HG03060 (cell line): ENCODE results near the gene SH3GL3.

Experiments used
- ATAC-seq: cut with Tn5 transposase; IDR thresholded peaks from one replicate; pipeline ENCODE4 v1.9.1; 2021; ENCODE audit warnings: low read depth, moderate number of reproducible peaks; ENCODE audit not compliant: unreplicated experiment

Gene SH3GL3

DNA sequence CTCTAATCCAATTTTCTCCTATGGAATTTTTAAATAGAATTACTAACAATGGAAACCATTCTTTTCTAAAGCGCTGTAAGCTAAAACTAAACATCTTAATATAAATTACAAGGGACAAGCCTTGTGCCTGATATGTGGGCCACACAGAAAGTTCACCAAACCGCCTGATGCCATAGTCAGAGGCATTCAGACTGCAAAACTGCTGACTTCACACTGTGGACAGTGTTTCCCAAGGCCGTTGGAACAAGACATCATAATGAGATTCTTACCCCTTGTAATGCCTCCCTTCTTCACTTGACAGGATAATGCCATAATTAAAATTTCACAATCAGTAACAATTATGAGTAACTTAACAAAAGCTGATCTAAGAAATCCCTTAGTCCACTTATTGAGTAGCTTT lies 14.9 kb downstream of the SH3GL3 start:
- ATAC-seq, result no peak

DNA sequence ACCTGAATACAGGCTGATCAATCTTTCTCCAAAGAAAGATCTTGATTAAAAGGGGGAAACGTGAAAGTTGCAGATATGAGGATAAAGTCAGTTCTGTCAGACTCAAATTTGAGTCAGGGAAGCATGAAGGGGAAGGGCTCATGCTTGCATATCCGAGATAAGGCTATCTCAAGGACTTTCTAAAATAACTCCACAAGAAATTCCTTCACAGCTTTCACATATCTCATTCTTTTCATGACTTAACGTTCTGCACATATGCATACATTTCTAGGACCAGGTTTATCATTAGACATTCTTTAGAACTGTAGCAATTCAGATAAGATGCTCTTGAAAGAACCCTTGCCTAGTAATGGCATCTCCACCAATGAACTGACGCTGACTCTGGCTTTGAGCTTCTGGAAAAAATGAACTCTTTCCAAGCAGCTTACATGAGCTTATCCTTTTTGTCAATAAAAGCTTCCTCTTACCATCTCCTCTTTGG lies 15.9 kb downstream of the SH3GL3 start:
- no peak for ATAC-seq

DNA sequence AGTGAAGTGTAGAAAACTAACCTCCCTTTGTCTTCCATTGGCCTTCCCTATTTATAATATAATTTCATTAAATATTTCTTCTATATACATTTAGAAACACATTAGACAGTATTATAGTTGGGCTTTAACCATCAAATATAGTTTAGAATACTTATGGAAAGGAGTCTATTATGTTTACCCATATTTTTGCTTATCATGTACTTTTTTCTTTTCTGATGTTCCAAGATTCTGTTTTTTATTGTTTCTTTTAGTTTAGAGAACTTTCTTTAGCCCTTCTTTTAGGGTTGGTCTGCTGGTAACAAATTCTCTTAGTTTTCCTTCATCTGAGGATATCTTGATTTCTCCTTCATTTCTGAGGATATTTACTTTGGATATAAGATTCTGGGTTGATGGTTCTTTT lies 23.7 kb downstream of the SH3GL3 start:
- no peak for ATAC-seq

DNA sequence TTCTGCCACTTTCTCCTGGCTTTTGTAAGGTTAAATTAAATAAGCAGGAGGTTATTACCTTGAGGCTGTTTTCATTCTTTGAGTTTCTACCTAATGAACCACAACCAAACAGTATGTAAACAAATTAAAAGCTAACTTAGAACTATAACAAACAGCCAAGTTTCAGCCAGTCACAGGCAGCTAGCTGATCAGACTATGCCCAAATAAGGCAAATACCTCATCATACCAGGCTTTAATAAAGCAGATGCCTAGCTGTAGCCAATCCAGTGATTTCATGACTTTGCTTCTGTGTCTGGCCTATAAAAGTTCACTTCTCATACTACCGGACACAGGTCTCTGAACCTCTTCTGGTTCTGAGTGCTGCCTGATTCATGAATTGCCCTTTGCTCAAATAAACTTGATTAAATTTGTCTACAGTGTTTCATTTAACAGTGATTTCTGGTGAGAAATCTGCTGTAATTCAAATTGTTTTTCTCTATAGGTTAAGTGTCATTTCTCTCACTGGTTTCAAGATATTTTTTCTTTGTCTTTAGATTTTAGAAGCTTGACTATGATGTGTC lies 24.2 kb downstream of the SH3GL3 start:
- ATAC-seq, result no peak

DNA sequence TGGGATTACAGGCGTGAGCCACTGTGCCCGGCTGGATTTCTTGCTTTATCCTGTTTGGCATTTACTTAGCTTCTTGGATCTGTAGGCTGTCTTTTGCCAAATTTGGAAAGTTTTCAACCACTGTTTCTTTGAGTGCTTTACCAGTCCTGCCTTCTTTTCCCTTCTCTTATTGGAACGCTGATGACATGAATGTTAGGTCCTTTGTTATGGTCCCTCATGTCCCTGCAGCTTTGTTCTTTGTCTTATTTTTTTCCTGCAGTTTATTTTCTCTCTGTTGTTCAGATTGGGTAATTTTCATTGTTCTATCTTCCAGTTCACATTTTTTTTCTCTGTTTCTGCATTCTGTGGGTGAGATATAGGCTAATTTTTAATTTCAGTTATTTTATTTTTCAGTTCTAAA lies 25.0 kb downstream of the SH3GL3 start:
- ATAC-seq, result no peak

DNA sequence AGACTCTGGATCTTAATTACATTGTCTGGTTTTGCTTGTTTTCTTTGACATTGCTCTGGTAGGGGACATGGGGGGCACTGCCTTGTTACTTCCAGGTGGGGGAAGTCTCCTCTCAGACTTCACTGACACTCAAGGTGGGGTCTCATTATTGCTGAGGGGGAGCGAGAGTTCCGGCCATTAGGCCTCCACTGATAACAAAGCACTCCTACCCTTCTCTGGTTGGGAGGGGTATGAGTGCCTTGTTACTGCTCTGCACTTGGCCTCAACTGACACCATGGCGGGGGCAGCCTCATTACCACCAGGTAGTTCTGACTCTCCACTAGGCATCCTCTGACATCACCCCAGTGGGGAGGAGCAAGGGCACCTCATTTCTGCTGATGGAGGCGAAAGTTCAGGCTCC lies 25.7 kb downstream of the SH3GL3 start:
- ATAC-seq, result no peak

DNA sequence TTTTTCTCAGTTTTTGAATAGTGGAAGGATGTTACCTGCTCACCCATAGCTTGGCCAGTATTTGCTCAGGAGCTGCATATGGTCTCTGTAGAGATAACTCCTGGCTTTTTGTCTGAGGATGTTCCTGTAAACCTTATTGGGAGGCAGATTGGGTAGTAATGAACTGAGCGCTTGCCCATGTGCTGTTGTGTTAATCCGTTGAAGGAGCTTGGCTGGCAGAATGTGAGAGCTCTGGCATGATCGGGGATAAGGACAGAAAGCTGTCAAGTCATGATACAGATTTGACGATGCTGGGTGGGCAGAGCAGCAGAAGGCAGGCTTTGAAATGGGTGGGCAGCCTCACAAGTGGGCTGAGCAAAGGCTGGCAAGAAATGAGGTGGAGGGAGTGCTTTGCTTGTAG lies 27.4 kb downstream of the SH3GL3 start:
- no peak for ATAC-seq

DNA sequence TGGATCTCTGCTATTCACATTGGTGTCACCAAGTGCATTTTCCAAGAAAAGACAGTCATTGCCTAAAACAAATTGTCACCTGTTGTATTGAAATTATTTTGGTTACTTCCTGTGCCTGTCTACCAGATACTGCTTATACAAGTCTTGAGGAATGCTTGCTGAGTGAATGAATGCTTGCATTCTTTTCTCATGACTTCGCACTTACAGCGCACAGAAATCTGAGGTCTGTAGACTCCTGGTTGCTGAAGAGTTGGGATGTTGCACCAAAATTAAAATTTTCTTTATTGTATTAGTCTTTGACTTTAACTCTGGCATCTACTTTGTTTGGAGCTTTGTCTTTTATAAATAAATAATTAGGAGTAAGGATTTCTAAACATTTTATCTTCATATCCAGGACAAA lies 28.4 kb downstream of the SH3GL3 start:
- no peak for ATAC-seq

DNA sequence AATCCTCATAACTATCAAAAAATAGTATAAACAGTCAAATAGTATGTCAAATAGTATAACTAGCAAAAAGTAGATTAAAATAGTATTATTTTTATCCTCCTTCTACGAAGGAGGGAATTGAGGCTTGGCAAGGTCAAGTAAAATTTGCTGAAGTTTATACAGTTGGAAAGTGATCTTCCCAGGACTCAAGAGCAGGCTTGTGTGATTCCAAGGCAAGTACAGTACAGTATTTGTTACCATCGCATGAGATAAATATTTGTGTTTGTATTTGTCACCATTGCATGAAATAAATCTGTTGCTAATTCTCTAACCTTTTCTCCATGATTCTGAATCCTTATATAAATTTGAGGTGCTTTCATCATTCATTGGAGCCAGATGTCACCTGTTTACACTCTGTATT lies 28.9 kb downstream of the SH3GL3 start:
- ATAC-seq, result no peak

DNA sequence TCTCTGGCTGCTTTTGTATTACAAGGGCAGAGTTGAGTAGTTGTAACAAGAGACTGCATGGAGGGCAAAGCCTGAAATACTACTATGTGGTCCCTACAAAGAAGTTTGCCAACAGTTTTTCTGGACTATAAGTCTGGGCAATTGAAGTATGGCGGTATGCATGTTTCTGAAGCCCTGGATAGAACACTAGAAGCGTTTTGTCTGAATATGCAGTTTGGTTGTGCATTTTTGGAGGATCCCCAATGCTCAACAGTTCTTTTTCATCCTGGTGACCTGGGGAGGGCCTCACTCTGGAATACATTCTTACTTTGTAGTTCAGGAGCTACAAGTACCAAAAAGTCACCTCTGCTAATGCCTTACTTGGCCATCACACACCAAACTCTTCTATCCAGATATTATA lies 29.6 kb downstream of the SH3GL3 start:
- no peak for ATAC-seq

DNA sequence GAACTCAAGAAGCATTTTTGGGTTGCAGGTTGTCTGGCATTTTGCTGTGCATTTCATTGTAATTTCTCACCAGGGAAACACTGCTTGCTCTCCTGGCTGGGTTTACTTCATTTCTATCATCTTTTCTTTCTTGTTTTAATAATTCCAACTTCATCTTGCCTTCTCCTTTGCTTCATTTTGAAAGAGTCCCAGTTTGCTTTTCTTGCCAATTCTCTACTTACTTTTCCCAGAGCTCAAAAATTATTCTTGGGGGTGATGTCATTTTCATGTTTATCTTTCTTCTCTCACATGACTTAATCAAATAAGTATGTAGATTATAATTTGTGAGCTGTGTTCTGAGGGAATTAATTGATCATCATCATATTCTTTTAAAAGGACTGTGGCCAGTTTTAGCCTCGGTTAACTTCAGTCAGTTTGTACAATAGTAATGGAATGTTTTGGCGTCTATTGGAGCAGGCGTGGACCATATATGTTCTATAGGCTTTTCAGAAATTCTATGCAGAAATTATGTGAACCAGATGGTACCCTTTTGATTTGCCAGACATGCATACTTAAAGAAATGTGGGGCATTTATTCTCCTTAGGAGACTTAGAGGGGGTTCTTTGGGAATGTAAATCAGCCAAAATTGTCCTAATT lies 30.1 kb downstream of the SH3GL3 start:
- no peak for ATAC-seq

DNA sequence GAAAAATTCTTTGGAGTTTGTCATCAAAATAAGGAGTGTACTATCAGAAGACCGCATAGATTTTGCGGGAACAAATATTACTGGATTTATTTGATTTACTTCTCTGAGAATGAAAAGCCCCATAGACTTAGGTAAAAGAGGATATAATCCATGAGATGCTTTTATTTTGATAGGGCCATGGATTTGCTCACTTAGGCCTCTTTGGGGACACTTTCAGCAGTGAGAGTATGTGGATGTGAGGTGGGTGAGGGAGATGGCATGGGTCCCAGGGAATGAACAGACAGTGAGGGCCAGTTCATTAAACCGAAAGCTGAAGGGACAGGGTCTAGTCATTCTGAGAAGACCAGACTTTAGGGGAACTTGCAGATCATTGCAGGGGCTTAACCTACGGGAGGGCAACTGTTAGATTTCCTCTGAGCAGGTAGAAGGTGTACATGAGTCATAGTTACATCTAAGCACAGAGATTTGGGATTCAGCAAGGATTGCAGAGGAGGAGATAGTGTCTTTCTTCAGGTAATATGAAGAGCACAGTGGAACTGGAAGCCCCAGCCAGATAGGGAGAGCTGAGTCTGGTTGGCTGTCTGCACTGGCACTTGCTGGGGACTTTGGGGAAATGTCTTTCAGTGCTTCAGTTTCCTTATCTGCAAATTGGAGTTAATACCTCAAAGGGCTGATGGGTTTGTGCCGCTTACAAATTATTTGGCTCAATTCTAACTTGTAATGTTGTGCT lies 30.8 kb downstream of the SH3GL3 start:
- ATAC-seq, result no peak

DNA sequence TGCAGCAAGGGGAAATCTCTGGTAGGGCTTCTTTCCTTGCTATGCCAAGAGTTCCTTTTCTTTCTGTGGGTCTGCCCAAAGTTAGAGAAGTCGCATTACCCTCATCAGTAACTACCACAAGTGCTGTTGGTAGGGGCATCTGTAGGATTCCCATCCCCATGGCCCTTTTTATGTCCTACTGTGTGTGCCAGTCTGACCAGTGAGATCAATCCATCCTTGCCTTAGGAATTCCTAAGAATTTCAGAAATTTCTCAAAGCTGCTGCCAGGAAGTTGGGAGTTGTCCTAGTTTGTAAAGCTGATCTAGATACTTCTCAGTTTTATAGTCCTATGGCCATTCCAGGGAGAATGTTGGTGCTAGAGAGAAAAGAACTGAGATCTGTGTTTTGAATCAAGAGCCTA lies 36.5 kb downstream of the SH3GL3 start:
- no peak for ATAC-seq

DNA sequence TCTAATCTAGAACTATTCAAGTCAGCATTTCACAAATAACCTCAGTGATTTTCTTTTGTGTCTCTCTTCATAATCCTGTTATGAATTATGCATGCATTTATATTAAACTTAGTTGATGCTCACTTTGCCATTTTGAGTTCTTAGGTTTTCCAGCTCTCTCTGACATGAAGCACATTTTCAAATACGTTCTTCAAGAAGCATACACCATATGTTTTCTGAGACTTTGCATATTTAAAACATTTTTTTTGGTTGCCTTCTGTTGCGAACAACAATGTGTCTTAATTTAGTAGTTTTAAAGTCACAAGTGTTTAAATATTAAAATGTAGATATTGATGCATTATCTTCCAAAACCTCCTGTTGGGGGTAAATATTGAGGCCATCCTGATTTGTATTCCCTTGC lies 37.5 kb downstream of the SH3GL3 start:
- no peak for ATAC-seq

DNA sequence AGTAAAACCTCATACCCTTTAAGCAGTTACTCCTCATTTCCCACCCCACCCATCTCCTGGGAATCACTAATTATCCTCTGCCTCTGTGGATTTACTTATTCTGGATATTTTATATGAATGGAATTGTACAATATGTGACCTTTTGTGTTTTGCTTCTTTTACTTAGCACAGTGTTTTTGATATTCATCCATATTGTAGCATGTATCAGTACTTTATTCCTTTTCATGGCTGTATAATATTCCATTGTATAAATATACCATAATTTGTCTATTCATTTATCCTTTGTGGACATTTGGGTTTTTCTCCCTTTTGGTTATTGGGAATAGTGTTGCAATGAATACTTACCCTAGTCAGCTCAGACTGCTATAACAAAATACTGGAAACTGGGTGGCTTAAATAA lies 39.2 kb downstream of the SH3GL3 start:
- no peak for ATAC-seq

DNA sequence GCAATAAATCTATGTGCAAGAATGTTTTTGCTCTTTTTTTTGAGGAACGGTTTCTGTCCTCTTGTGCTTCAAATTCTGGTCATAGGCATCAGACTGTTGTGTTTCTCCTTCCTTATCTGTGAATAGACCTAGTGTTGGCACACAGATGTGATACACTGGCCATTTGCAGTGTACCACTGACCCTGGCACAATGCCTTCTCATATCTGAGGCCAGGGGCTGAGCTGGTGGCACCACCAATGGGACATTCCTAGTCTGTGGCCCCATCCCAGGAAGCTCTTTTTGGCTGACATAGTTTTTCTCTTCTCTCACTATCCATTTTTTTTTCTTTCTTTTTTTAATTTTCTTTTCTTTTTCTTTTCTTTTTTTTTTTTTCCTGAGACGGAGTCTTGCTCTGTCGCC lies 40.4 kb downstream of the SH3GL3 start:
- ATAC-seq, result no peak

DNA sequence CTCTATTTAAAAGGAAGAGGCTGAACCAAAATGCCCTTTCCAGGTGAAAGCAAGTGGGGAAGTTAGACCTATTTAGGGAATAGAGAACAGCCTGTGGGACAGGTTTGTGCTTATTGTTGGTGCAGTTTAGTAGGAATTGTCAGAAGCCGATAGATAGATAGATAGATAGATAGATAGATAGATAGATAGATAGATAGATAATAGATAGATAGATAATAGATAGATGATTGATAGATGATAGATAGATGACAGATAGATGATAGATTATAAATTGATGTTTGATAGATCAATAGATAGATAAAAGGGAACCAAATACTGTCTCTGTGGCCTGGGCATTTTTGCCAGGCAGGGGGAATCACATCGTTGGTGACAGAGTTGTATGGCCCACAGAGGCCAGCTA lies 42.5 kb downstream of the SH3GL3 start:
- no peak for ATAC-seq

DNA sequence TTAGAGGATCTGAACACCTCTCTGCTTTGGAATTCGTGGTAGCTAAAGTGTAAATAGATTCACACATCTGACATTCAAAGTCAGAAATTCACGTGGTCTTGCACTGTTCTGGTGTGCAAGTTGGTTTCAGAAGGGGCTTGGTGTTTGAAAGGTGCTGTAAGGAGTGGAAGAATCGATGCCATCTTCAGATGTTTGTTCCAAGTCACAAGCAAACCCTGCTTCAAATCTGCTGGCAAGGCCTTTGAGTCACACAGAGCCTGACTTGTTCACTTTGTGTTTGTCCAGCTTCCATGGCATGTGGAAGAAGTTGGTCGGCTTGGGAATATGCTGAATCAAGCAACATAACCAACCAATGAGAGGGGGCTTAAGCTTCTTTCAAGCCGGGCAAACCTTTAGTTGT lies 44.3 kb downstream of the SH3GL3 start:
- ATAC-seq, result no peak

DNA sequence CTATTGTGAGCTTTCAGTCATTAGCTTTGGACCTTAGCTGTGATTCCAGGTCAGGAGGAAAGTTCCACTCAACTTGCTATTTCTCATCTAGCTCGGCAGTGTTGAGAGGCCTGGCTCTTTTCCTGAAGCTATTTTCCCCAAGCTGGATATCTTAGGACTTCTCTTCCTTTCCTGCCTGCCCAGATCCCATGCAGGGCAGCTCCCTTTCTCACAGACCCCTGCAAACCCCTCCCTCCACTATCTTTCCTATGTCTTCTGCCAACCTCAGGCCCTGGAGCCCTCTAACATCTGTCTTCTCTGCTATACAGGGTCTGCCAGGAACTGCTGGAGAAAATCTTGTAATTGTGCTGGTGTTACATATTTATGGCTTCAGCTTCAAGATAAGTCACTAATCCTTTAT lies 49.6 kb downstream of the SH3GL3 start:
- no peak for ATAC-seq

DNA sequence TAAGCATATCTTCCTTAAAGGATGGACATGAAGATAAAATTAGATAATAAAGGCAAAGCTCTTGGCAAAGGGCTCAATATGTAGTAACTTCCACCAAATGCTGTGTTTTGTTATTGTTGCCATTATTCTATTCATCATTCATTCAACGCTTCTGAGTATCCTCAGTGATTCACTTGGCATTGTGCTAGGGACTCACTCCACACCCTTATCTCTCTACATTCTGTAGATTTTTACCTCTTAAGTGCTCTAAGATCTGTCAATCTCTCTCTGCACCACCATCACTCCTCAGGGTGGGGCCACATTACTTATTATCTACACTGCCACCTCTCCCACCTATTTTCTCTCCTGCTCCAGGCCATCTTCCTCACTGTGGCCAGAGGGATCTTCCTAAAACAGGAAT lies 51.2 kb downstream of the SH3GL3 start:
- ATAC-seq, result no peak

DNA sequence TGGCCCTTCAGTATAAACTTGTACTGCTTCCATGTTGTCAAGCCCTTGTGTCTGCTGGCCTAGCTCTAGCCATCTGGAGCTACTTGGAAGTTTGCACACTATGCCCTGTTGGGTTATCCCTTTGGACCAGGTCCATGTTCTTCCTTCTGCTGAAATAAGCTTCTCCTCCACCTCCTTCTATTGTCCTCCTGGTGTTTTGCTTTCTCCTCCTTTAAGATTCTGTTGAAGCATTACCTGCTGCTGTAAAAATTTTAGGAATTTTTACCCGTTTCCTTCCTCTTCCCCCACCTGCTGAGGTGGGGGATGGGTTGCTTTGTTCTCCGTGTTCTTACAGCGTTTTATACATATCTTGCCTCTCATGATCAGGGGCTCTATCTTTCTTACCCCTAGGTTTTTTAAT lies 51.7 kb downstream of the SH3GL3 start:
- ATAC-seq, result no peak

DNA sequence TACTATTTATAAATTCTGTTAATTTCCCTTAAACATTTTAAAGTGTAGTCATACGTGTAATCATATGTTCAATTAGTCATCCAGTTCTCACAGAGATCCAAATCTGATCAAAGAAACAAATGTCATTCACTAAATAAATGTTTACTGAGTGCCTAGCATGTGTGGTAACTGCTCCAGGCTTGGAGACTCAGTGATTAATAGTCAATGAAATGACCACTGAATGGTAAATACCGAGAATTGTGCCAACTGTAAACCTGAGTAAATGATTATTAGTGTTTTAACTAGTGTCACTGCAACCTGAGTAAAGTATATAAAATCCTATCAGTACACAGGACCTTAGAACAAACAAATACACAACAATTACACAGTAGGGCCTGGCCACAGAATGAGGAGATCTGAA lies 52.3 kb downstream of the SH3GL3 start:
- no peak for ATAC-seq
